Colon (tissue), 2 donors: ENCODE measurements around the gene GARS1.

Experiments used
- FAIRE-seq: peaks from 2 replicates; lab custom pipeline; 2012; peaks lifted over from hg19 to GRCh38; lab: Jason Lieb, UNC
- donor health status: control.
- donor health status: control.

The GARS1 gene

DNA sequence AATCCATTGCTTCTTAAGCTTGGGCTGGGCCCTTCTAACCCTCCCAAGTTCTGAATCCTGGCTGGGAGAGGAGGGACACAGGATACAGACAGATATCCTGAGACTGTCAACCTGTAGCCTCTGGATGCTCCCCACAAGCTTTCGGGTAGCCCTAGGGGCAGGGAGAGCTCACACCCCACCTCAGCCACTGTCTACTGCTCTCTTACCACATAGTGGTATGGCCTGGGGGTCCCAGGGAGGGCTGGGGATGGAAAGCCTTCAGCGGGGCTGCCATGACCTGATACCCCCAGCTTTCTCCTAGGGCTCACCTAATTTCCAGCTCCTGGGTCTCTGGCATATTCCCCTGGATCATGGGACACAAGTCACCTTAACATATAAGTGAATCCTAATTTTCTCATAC is 62.5 kb downstream of the GARS1 start:
- no peak for FAIRE-seq

DNA sequence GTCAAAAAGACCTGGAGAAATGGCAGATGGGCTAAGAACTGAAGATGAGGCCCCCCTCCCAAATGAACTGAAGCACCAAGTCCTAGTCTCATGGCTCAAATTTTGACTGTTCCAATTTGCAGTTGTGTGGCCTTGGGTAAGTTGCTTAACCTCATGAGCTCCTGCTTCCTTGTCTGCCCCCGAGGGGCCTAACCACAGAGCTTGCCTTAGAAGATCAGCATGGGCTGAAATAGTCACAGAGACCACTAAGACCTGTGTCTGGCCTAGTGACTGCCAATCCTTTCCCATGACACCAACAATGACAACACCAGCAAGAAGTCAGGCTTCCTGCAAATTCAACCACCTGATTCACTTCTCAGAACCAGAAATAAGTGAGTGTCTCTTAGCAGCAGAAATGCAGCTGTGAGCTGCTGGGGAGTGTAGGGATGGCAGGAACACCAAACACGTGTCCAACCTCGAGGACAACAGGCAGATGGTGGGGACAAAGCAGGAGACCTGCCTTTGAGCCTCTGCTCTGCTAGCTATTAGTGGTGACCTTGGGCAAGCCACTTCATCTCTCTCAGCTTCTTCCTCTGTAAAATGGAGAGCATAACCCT is 63.9 kb downstream of the GARS1 start:
- no peak for FAIRE-seq

DNA sequence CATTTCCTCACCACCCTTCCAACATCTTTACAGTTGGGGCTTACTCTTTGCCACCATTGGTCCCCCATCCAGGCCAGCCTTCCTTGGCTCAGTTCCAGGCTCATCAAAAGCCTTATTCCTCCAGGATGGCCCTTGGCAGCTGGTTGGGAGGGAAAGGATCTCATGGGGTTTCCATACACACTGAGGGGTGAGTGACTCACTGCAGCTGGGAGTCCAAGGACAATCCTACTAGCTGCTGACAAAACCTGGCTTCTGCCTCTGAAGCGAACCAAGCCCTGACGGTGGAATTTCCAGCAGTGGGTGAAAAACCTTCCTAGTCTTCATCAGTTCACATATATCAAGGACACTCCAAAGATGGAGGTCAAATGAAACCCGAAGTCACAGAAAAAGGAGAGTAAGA is 64.6 kb downstream of the GARS1 start:
- FAIRE-seq = no peak

DNA sequence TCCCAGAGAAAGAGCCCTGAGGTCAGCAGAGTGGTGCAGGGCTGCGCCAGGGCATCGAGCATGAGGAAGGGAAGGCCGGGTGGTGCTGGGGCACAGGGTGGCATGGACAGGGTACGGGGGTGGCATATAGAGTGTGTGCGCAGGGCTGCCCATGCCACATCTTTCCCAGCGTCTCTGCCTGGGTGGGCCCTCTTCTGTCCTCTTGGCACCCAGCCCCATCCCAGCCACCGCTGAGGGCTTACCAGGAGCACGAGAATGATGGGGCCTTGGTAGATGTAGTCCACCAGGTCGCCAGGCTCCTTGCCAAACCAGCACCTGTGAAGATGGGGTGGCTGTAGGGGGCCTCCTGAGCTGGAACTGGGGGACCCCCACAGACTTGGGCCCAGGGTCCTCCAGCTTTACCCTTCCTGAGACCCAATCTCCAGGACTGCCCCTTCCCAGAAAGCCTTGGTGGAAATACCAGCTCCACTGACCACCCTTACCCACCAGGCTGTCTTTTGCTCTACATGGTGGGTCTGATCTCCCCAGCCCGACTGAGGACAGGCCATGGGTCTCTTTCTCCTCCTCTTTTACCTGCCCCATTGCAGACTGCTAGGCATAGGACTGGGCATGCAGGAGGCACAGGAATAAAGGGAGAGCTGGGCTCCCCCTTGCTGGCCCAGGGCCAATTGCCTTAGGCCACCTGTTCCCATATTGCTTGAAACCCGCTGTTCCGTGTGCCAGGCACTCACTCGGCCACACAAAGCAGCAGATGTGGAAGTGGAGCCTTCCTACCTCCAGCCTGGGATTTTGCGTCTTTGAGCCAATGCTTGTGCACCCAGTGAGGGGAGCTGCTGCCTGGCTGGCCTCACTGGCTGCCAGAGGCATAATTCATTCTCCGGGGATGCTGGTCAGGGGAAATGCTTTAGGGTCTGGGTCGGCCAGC is 65.9 kb downstream of the GARS1 start:
- FAIRE-seq = no peak

DNA sequence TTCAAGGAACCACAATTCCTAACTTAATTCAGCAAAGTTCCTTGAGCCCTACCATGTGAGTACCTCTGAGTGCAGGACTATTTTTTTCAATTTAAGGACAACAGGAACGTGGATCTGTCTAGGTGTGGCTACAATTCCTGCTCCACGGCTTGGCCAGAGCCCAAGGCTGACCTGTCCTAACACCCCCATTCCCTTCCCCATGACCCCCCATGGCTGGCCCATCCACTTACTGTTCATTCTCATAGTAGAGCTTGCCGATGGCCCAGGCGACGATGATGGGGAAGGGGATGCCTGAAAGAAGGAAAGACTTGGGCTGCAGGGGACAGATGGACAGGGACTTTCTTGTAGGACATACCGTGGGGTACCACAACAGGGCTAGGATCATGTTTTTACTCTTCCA is 67.2 kb downstream of the GARS1 start:
- FAIRE-seq = no peak

DNA sequence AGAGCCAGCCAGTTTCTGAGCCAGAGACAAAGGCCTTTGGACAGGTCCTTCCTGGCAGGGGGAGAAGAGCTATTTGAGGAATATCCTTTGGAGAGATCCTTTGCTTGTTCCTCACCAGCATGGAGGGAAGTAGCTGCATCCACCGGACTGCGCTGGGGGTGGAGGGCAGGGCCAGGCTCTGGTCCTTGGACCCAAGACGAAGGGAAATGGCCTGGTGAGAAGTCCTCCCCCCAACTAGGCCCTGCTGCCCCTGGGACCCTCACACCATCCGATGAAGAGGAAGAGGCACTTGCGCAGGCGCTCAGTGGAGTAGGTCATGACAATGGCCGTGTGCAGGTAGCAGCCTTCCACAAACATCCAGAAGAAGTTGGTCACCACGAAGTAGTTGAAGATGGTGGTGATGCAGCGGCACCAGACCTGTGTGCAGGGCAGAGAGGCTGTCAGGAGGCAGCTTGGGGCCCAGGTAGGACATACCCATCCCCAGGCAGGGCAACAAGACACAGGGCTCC is 67.8 kb downstream of the GARS1 start:
- no peak for FAIRE-seq

DNA sequence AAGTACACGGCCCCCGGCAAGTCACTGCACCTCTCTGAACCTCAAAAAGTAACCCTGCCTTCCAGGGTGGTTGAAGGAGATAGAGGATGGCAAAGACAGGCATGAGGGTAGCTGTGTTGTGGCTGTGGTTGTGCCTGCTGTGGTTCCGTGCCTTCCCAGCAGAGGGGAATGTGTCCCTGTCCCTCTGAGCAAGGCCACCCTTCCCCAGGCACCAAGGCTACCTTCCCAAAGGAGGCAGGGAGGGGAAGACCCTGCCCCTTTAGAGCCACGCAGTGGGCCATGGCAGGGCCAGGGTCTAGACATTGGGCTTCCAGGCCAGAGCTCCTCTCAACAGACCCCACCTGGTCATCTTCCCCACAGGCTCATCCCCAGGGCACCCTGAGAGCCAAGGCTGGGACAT is 68.7 kb downstream of the GARS1 start:
- FAIRE-seq = no peak

DNA sequence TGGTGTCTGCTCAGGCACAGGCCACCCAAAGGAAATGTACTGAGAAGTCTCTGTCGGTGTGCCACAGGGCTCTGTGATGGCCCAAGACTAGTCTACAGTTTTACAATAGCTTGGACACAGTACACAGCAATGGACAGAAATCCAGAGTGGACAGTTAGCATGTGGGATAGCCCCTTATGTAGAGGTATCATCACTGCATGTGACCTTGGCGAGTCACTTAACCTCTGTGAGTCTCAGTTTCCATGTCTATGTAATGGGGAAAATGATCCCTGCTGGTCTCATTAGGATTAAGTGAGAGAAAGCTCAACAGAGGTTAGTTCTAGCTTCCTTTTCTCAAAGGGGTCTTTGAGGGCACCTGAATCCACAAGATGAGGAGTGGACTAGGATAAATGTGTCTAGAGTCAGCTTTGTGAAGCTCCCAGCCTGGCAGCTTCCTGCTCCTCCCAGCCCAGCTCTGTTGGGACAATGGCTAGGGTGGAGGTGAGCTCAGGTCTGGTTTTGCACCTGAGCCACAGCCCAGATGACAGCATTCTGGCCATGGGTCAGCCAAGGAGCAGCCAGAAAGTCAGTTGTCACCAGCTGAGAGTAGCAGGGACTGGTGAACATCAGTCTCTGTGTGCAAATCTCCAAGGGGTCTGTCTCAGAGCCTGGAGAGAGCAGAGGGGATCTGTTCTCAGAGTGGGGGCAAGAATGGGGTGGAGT is 69.7 kb downstream of the GARS1 start:
- FAIRE-seq = no peak

DNA sequence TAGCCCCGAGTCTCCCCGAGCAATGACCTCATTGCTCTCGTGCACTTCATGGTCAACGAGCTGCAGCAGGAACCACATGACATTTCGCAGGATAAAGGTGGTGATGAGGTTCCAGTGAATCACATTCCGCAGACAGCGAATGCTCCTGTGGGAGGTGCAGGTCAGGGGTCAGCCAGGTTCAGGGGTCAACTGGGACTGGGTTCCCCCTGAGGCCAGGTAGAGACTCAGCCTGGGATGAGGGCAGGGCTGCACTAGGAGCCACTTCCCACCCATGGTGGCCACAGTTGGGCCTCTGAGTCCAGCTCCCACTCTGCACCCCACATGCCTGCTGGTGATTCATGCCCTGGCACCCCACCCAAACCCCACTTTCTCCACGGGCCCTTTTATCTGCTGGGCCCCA is 70.4 kb downstream of the GARS1 start:
- FAIRE-seq = no peak

DNA sequence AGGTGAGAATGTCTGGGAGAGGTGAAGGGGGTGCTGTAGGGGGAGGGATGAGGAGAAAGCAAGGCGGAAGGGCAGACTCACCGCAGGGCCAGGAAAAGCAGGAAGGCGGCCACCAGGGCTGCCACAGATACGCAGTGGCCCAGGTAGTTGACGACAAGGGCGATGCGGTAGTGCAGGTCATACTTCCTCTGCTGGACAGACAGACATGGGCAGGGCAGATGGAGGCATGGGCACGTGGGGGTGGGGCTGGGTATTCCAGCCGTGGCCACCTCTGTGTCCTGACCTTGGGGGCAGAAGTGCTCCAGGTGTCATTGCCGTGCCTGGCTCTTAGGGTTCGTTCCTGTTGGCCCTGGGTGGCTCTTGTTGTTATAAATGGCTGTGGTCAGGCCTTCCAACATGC is 70.8 kb downstream of the GARS1 start:
- no peak for FAIRE-seq

DNA sequence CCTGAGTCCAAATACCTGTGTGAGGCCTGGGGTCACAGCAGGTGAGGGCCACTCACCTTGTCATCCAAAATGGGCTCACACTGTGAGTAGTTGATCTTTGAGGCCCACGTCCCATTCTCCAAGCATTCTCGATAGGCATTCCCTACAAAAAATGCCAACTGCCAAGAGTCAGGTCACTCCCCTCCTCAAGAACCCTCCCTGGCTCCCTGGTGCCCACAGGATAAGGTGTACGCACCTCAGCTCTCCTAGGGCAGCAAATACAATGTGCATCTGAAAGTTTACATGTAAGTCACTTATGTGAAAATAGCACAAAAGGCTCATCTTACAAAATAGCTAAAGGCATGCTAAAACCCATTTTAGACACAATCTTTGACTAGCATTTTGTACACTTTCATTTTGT is 72.5 kb downstream of the GARS1 start:
- FAIRE-seq = no peak

DNA sequence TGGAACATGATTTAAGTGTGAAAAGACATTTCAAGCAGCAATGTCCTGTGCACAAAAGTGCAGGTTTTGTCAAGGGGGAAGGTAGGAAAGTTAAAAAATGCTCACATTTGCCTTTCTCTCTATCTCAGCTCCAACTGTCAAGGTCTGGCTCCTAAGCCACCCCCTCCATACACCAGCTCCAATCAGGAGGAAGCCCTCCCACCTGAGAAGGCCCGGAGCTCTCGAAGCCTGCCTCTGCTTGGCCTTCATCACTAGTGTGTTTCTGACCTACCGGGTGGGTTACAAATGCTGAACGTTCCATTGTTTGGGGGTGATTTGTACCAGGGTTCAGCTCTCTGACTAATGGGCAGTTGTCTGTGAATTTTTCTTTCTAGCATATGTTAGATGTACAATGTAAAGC is 73.4 kb downstream of the GARS1 start:
- no peak for FAIRE-seq

DNA sequence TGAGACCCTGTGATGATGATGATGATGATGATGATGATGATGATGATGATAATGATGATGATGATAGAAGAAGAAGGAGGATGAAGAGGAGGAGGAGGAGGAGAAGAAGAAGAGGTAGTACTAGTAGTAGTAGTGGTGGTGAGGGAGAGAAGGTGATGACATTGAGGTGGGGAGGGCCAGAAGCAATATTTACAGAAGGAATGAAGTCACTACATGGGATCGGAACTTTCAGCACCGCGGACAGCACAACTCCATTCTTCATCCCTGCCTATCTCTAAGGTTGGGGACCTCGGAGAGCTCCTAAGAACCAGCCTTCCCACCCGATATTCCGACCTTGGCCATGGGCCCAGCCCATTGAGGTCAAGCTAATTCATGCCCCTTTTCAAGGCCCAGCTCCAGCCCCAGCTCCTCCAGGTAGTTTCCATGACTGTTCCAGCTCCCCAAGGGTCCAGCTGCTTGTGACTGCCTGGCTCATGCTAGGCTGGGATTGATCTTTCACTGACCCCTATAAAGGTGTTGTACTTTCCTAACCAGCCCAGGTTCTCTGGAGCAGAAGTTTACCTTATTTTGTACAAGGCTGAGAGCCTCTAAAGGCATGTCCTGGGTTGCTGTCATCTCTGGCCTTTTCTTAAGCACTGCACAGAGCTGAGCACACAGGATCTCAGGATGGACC is 77.3 kb downstream of the GARS1 start:
- no peak for FAIRE-seq

DNA sequence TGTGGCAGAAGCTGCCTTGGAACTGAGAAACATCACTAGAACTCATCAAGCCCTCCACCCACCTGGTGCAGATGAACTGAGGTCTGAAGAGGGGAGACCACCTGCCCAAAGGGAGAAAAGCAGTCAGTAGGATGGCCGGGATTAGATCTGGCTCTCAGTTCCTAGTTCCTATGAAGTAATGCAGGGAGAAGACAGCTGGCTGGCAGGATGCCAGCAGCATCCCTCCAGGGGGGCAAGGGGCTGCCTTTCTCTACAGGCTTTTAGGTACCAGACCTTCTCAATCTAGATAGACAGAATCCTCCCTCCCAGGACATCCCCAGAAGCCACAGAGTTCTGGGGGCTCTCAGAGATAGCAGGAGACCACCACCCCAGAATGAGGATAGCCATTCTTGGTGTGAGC is 79.7 kb downstream of the GARS1 start:
- no peak for FAIRE-seq

DNA sequence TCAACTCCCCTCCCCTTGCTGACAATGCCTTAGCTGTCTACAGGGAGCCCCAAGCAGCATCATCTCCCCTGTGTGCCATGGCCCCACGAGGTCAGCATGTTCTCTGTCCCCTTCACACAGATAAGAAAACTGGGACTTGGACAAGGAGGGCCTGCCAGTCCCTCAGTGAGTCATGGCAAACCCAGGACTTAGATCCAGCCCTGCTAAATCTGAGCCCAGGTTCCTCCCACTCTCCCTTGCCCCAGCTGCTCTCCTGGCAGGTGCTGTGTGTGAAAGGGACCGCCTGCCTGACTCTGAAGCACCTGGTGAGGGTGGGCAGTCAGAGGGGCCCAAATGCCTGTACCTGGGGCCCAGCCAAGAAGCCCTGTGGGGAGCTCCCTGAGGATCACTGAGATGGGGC is 80.2 kb downstream of the GARS1 start:
- no peak for FAIRE-seq

DNA sequence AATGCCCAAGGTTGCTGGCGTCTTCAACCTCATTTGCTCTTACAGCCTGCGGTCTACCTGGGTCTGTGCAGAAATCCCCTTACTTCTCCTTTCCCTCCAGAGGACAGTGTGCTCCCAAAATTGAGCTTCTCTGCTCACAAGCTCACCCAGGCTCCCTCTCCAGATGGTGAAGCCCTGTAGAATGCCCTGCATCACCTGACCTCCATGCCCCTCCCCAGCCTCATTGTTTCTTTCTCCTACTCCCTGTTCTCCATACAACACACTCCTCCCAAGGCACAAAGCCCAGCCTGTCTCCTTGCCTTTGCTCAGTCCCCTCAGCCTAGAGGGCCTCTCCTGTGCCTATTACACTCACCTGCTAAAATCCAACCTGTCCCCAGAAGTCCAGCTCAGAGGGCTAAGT is 84.1 kb downstream of the GARS1 start:
- no peak for FAIRE-seq

DNA sequence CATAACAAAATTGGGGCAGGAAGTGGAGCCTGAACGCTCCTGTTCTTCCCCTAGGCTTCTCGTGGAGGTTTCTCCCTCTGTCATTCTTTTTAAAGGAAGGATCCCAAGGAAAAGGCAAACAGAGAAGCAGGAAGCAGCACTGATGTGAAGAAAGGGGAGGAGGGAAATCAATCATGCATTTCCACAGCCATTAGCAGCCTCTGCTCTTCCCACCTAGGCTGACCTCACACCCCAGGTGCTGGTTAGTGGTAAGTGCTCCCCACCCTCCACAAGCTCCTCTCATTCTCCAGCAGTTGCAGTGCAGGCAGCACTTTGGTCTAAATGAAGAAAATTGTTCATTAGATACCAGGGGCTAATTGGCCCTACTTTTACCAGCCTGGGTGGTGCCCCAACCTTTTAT is 85.0 kb downstream of the GARS1 start:
- FAIRE-seq = no peak

DNA sequence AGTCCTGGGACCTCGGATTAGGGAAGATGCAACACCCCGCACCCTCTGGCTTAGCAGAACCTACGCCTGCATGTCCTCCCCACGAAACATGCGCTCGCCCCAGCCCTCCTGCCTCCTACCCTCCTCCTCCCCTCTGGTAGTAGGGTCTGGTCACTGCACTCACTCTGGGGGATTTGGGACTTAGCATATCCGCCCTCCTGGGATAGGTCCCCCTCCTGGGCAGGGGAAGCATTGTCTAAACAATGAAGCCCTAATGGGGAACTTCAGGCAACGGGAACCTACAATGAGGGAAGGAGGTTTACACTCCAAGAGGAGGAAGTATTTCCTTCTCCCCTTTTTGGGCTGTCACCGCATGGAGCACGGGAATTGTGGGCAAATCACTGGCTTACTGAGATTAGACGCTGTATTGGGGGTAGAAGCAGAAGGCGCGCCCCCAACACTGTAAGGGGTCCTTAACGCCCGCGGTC is 86.7 kb downstream of the GARS1 start:
- no peak for FAIRE-seq

DNA sequence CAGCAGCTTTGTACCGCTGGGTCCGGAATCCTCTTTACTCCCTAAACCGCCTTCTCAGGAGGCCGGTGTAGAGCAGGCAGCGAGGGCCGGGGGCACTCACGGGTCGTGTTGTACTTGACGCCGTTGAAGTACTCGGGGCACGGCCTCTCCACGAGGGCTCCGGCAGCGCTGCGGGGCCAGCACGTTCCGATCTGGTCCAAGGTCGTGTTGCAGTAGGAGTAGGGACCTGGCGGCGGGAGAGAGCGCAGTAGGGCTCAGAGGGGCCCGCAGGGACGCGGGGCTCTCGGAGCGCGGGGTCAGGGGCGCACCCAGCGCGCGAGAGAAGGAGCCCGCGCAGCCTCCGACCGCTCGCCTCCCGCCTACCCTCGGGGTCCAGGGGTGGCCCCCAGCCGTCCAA is 87.1 kb downstream of the GARS1 start:
- no peak for FAIRE-seq

DNA sequence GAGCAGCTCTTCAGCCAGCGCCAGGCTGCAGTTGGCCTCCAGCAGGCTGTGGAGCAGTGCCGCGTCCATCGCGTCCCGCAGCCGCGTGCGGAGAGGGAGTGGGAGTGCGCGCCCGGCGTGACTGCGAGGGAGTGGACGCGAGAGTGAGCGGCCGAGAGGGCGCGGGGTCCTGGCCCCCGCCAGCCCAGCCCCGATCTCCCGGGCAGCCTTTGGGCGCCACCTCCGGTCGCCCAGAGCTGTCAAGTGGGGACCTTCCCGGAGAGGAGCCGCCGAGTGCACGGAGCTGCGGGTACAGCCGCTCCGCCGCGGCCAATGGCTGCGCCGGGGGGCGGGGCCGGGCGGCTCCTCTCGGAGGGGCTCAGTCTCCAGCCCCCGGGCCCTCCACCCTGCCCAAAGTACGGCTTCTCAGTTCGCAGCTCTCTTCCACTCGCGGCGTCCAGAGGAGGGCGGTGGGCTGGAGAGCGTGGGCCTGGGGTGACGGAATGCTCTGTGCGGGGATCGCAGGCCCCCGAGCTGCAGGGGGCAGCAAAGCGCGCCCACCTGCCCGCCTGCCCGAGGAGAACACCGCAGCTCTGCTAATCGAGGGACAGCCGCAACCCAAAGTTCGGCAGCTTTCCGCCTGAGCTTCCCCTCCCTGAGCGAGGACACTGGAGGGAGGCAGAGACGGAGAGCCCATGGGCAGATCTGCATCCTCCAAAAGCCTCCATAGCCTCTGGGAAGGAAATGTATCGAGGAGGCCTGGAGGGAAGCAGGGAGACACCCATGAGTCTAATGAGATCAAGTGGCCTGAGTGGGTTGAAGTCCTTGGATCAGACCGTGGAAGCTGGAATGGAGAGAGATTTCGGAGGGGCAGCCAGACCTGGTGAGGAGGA is 87.8 kb downstream of the GARS1 start, which contains the start of gene CRHR2:
TSS of gene CRHR2 (minus strand) at position 245 of the 872 bp plus-strand sequence. CDS start at position 69, 176 bp downstream.
- FAIRE-seq = no peak

DNA sequence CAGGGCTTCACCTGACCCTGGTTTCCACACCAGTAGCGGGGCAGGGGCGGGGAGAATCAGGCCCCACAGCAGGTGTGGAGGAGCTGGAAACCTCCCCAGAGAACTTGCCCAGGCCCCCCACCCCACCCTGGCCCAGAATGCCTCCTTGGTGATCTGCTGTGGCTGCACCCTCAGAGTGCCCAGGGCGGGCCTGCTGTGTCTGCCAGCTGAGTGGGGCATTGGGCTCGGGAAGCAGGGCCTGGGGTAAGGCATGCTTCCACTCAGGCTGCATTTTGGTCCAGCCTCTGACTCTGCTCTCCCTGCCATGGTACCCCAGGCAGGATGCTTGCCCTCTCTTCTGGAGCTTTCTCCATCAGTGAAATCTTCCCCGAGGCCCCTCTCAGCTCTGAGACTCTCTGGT is 88.6 kb downstream of the GARS1 start:
- no peak for FAIRE-seq
